ENCODE measurements around the gene TIAM2. TPM values are rescaled to one million over a fixed set of nuclear protein-coding genes. Genes with fewer than 3 reads are reported as not detected.

The TIAM2 gene
- total RNA-seq, 3 donors from 2014 or later (not counting 1 experiment from before 2014, with no cell fraction given): 6.5 to 11.1 (median 8.7) TPM

- no peak overlapping the region for H3K27ac ChIP-seq (ENCODE audit: low read length)
- DNase-seq (no peak), ATAC-seq (no peak)
- Mint-ChIP-seq H3K9me3 (no peaks in the 10 kb centered on the region), H3K4me1 (peaks cover 6 to 11% of the 10 kb centered on the region in 2 donors), H3K4me3 (no peak overlapping the region), H3K27me3 (ENCODE audit: low read depth in 2 of 2) (no peaks in the 10 kb centered on the region), H3K27ac (no peak overlapping the region), H3K36me3 (no peaks in the 10 kb centered on the region)
- H3K9me3 ChIP-seq (ENCODE audit: control insufficient read depth, insufficient read depth, low read length): no peaks in the 10 kb centered on the region
- peaks cover 16% of the 10 kb centered on the region for H3K36me3 ChIP-seq (ENCODE audit: control insufficient read depth, insufficient read depth, low read length)
- no peak overlapping the region for H3K4me3 ChIP-seq (ENCODE audit: low read length)
- intact Hi-C loops (cut with micrococcal nuclease): no loop called here
- H3K27me3 ChIP-seq (ENCODE audit: control insufficient read depth, insufficient read depth, low read length): no peaks in the 10 kb centered on the region
- TF ChIP-seq CTCF (IDR thresholded peaks at IDR 0.05): no peak
- no peaks in the 10 kb centered on the region for H3K4me1 ChIP-seq (ENCODE audit: control insufficient read depth, insufficient read depth, low read length)
These were observed 276.0 kb downstream of the TIAM2 start for GRCh38 chr6:155271145-155271544.

DNA sequence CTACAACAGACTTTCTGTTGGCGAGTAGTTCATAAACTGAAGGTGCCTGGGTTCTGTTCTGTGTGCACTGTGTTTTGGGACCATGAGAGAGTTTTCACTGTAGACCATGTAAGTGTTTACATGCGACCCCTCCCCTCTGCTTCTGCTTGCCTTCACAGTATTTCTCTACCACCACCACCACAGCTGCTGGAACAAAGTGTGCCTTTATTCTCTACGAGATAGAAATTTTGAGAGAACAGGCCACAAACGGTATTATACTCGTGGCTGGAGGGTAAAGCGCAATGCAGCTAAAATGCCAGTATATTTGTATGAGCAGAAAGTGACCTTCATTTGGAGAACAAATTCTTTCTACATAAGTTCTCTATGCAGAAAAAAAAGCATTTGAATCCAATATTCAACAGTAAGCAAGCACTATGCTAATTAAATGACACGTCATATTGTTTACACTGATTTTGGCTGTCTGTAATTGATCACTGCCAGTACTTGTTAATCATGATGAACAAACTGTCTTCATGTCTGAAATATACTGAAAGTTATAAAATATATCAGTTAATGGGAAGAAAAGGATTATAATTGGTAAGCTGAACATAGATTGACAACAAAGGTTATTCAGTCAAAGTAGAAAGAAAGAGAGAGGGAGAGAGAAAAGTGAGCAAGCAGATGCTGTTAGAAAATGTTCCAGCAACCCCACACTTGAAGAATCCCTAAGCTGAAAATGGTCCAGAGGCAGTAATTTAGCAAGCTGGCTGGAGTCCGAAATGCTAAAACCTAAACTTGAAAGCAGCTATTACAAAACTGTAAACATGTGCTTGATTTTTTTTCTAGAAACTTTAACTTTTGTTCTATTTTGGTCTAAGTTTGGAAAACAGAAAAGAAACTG lies 277.5 kb downstream of the TIAM2 start:
- intact Hi-C loops (cut with micrococcal nuclease): no loop called here
- Mint-ChIP-seq H3K4me3 (no peak overlapping the region), H3K36me3 (no peaks in the 10 kb centered on the region), H3K27me3 (ENCODE audit: low read depth in 2 of 2) (no peaks in the 10 kb centered on the region), H3K9me3 (no peaks in the 10 kb centered on the region), H3K27ac (peak overlapping the region in 1 of 2 donors; percentile 28), H3K4me1 (peaks cover 6 to 11% of the 10 kb centered on the region in 2 donors)
- H3K36me3 ChIP-seq (ENCODE audit: control insufficient read depth, insufficient read depth, low read length): peaks cover 16% of the 10 kb centered on the region
- no peaks in the 10 kb centered on the region for H3K9me3 ChIP-seq (ENCODE audit: control insufficient read depth, insufficient read depth, low read length)
- ATAC-seq: no peak
- 93% methylated on average over 8 of the region's 8 CpGs for WGBS (ENCODE audit: insufficient coverage)
- no peaks in the 10 kb centered on the region for H3K27me3 ChIP-seq (ENCODE audit: control insufficient read depth, insufficient read depth, low read length)
- no peak overlapping the region for H3K27ac ChIP-seq (ENCODE audit: low read length)
- no peak for DNase-seq
- TF ChIP-seq CTCF (IDR thresholded peaks at IDR 0.05): no peak
- no peaks in the 10 kb centered on the region for H3K4me1 ChIP-seq (ENCODE audit: control insufficient read depth, insufficient read depth, low read length)
- H3K4me3 ChIP-seq (ENCODE audit: low read length): no peak overlapping the region

- peaks cover 5% of the 10 kb centered on the region in 2 donors for H3K4me1 Mint-ChIP-seq
- peaks cover 18% of the 10 kb centered on the region for H3K36me3 ChIP-seq (ENCODE audit: control insufficient read depth, insufficient read depth, low read length)
- no peak overlapping the region for H3K27ac Mint-ChIP-seq
- WGBS (ENCODE audit: insufficient coverage): 91% methylated on average over 2 of the region's 3 CpGs
- no peaks in the 10 kb centered on the region for H3K36me3 Mint-ChIP-seq
- no peaks in the 10 kb centered on the region for H3K9me3 ChIP-seq (ENCODE audit: control insufficient read depth, insufficient read depth, low read length)
- intact Hi-C loops (cut with micrococcal nuclease): no loop called here
- no peaks in the 10 kb centered on the region for H3K4me1 ChIP-seq (ENCODE audit: control insufficient read depth, insufficient read depth, low read length)
- H3K27ac ChIP-seq (ENCODE audit: low read length): no peak overlapping the region
- no peak for TF ChIP-seq CTCF (IDR thresholded peaks at IDR 0.05)
- no peaks in the 10 kb centered on the region for H3K9me3 Mint-ChIP-seq
- ATAC-seq (no peak), DNase-seq (no peak)
- no peak overlapping the region for H3K4me3 ChIP-seq (ENCODE audit: low read length)
- H3K27me3 Mint-ChIP-seq (ENCODE audit: low read depth in 2 of 2): no peaks in the 10 kb centered on the region
- no peaks in the 10 kb centered on the region for H3K27me3 ChIP-seq (ENCODE audit: control insufficient read depth, insufficient read depth, low read length)
- no peak overlapping the region for H3K4me3 Mint-ChIP-seq
These were observed 278.3 kb downstream of the TIAM2 start for GRCh38 chr6:155273431-155273830.
